Measurements from ENCODE around the gene RFX4.

RFX4 gene

DNA sequence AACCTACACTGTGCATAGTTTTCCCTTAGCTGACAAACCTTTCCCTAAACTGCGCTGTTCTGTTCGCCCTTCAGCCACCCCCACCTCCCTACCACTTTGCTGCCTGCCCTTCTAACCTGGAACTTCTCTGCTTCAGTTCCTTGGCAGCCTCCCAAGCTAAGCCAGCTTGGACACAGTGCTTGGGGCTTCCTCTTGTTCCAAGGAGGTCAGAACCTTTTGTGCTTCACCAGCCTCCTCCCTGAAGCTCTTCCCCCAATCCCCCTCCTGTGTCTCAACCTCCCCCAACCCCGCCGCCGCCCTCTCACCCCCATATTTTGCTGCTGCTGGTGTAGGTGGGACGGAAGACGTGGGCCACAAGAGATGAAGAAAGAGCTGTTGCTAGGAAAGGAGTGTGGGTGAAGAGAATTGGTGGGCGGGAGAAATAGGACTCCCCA lies 183.6 kb downstream of the RFX4 start:
- TF ChIP-seq CTCF (conservative IDR thresholded peaks at IDR 0.05; ENCODE audit: low read depth, low read length) = no peak
- Histone ChIP-seq H3K27me3 (ENCODE audit: insufficient read depth, low read depth) (no peaks in the 10 kb centered on the region), H3K27ac (no peak overlapping the region), H3K9ac (no peak overlapping the region), H3K79me2 (ENCODE audit: insufficient read depth, low read depth) (no peaks in the 10 kb centered on the region), H4K20me1 (ENCODE audit: insufficient read depth) (no peaks in the 10 kb centered on the region), H2AFZ (ENCODE audit: low read depth) (no peak overlapping the region), H3K4me1 (ENCODE audit: low read depth, poor library complexity, severe bottlenecking) (no peaks in the 10 kb centered on the region), H3K4me3 (IDR thresholded peaks at IDR 0.05; ENCODE audit: insufficient read depth, low read depth, low read length) (no peak overlapping the region), H3K36me3 (ENCODE audit: insufficient read depth) (no peaks in the 10 kb centered on the region), H3K4me2 (no peak overlapping the region)

DNA sequence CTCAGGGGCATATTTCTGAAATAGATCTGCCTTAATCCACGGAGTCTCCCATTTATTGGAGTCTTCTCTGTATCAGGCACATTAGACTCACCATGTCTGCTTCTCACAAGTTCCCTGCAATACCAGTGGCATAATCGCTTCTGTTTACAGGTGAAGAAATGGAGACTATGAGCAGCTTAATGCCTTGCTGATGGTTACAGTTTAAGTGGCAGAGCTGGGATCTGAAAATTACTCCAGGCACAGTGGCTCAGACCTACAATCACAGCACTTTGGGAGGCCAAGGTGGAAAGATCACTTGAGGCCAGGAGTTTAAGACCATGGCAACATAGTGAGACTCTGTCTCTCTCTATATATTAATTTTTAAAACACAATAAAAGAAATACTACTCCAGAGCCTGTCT lies 184.4 kb downstream of the RFX4 start:
- Histone ChIP-seq H4K20me1 (ENCODE audit: insufficient read depth) (no peaks in the 10 kb centered on the region), H2AFZ (ENCODE audit: low read depth) (no peak overlapping the region), H3K9ac (no peak overlapping the region), H3K36me3 (ENCODE audit: insufficient read depth) (no peaks in the 10 kb centered on the region), H3K27ac (no peak overlapping the region), H3K4me3 (IDR thresholded peaks at IDR 0.05; ENCODE audit: insufficient read depth, low read depth, low read length) (no peak overlapping the region), H3K4me2 (no peak overlapping the region), H3K79me2 (ENCODE audit: insufficient read depth, low read depth) (no peaks in the 10 kb centered on the region), H3K4me1 (ENCODE audit: low read depth, poor library complexity, severe bottlenecking) (no peaks in the 10 kb centered on the region), H3K27me3 (ENCODE audit: insufficient read depth, low read depth) (no peaks in the 10 kb centered on the region)
- no peak for TF ChIP-seq CTCF (conservative IDR thresholded peaks at IDR 0.05; ENCODE audit: low read depth, low read length)

- Histone ChIP-seq H3K79me2 (ENCODE audit: insufficient read depth, low read depth) (no peaks in the 10 kb centered on the region), H3K4me3 (IDR thresholded peaks at IDR 0.05; ENCODE audit: insufficient read depth, low read depth, low read length) (no peak overlapping the region), H3K9ac (no peak overlapping the region), H4K20me1 (ENCODE audit: insufficient read depth) (no peaks in the 10 kb centered on the region), H3K27me3 (ENCODE audit: insufficient read depth, low read depth) (no peaks in the 10 kb centered on the region), H3K36me3 (ENCODE audit: insufficient read depth) (no peaks in the 10 kb centered on the region), H2AFZ (ENCODE audit: low read depth) (no peak overlapping the region), H3K4me2 (no peak overlapping the region), H3K4me1 (ENCODE audit: low read depth, poor library complexity, severe bottlenecking) (no peaks in the 10 kb centered on the region), H3K27ac (no peak overlapping the region)
- TF ChIP-seq CTCF (conservative IDR thresholded peaks at IDR 0.05; ENCODE audit: low read depth, low read length) = no peak
Observed at GRCh38 chr12:106767954-106768822, 185.4 kb downstream of the RFX4 start.

GRCh38 chr12:106769078-106769477 lies 186.3 kb downstream of the RFX4 start:
- H4K20me1 ChIP-seq (ENCODE audit: insufficient read depth) = no peaks in the 10 kb centered on the region
- no peaks in the 10 kb centered on the region for H3K27me3 ChIP-seq (ENCODE audit: insufficient read depth, low read depth)
- H3K9ac ChIP-seq = no peak overlapping the region
- no peak overlapping the region for H3K4me3 ChIP-seq (IDR thresholded peaks at IDR 0.05; ENCODE audit: insufficient read depth, low read depth, low read length)
- H3K36me3 ChIP-seq (ENCODE audit: insufficient read depth) = no peaks in the 10 kb centered on the region
- H3K79me2 ChIP-seq (ENCODE audit: insufficient read depth, low read depth) = no peaks in the 10 kb centered on the region
- H3K4me2 ChIP-seq = no peak overlapping the region
- H3K27ac ChIP-seq = no peak overlapping the region
- no peaks in the 10 kb centered on the region for H3K4me1 ChIP-seq (ENCODE audit: low read depth, poor library complexity, severe bottlenecking)
- no peak for TF ChIP-seq CTCF (conservative IDR thresholded peaks at IDR 0.05; ENCODE audit: low read depth, low read length)
- no peak overlapping the region for H2AFZ ChIP-seq (ENCODE audit: low read depth)

Data from KMS-11 (cell line).